OCI-LY1 (cell line): ENCODE data around the gene CACNA2D3.

Experiments used
- EZH2 ChIP-seq: fragments of 200-600 bp; sonication (generic), shearing (Covaris generic); IDR thresholded peaks from 2 replicates; pipeline ENCODE4 v1.8.0; 2017; ENCODE audit warnings: borderline replicate concordance, mixed run types, mild to moderate bottlenecking, antibody characterized with exemption, low read length, moderate library complexity, mixed read lengths
- TF ChIP-seq, protein P1 (sequence below): fragments of 200-600 bp; sonication (generic), shearing (Covaris generic); IDR thresholded peaks from 2 replicates; pipeline ENCODE4 v1.5.1; 2017; ENCODE audit warnings: mild to moderate bottlenecking, antibody characterized with exemption, low read length, moderate library complexity, mixed read lengths

DNA sequence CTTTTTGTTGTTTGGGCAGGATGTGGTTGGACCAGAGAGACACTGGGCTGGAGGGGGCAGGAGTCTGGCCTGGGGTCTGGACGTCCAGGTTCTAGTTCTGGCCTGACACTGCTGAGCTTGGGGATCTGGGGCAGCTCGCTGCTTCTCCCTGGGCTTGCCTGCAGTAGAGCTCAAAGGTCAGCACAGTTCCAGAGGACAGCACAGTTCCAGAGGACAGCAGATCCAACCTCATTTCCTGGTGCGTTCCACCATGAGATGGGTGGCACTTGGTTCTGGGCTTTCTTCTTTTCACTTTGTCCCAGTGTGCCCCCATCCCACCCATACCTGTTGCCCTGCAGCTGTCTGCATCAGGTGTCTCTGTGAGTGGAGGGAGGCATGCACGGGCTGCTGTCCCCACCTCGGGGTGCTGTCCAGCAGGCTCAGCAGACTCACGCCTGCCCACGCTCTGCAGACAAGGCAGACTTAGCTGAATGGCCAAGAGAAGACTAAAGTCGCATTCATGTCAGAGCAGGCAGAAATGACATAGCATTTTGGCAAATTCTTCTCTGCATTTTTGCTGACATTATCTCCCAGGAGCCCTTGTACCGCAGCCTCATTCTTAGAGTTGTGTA is 16.7 kb downstream of the CACNA2D3 start:
- TF ChIP-seq, protein P1, sequence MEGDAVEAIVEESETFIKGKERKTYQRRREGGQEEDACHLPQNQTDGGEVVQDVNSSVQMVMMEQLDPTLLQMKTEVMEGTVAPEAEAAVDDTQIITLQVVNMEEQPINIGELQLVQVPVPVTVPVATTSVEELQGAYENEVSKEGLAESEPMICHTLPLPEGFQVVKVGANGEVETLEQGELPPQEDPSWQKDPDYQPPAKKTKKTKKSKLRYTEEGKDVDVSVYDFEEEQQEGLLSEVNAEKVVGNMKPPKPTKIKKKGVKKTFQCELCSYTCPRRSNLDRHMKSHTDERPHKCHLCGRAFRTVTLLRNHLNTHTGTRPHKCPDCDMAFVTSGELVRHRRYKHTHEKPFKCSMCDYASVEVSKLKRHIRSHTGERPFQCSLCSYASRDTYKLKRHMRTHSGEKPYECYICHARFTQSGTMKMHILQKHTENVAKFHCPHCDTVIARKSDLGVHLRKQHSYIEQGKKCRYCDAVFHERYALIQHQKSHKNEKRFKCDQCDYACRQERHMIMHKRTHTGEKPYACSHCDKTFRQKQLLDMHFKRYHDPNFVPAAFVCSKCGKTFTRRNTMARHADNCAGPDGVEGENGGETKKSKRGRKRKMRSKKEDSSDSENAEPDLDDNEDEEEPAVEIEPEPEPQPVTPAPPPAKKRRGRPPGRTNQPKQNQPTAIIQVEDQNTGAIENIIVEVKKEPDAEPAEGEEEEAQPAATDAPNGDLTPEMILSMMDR: no peak
- TF ChIP-seq EZH2: no peak
